Endothelial cell of umbilical vein (primary cell): ENCODE results near the gene ANGPTL4. TPM values are rescaled to one million over a fixed set of nuclear protein-coding genes. Genes with fewer than 3 reads are reported as not detected.

Source experiments
- BruUV-seq: library from RNA; stranded (reverse); fragments of 400-500 nt; replicated peaks from 2 replicates; lab custom pipeline; 2021; lab: Mats Ljungman, UMichigan
- CTCF ChIA-PET: fragments of 300-600, 350-600 bp; sonication (Branson Sonifier 250); formaldehyde crosslinking; loops from one replicate; lab custom pipeline; 2021; ENCODE audit warnings: antibody characterized with exemption, inconsistent platforms; lab: Charles Lee
- POLR2A ChIA-PET: fragments of 300-600, 350-600 bp; sonication (Branson Sonifier 250); formaldehyde crosslinking; loops from one replicate; lab custom pipeline; 2021; ENCODE audit warnings: antibody characterized with exemption, inconsistent platforms; lab: Charles Lee
- DNase-seq: peaks from one replicate; pipeline ENCODE4 v3.0.0-alpha.2; 2011; ENCODE audit warnings: low read depth, low spot score
- FAIRE-seq: peaks from 2 replicates; lab custom pipeline; 2011; peaks lifted over from hg19 to GRCh38; lab: Jason Lieb, UNC
- H2AFZ ChIP-seq: 2 replicates; pipeline ENCODE4 v1.6.0; 2012; ENCODE audit warnings: low read depth, low read length, control low read depth, inconsistent platforms
- H3K27ac ChIP-seq: 2 replicates; pipeline ENCODE4 v1.5.1; 2011; ENCODE audit warnings: low read depth, mild to moderate bottlenecking, control low read depth, low read length, moderate library complexity; ENCODE audit not compliant: insufficient read depth
- H3K27me3 ChIP-seq, 2 experiments: 2 replicates each; pipeline versions ENCODE4 v1.6.0 to v1.6.1; 2011; ENCODE audit warnings: low read length in 2 of 2, mixed read lengths in 1 of 2; ENCODE audit not compliant: control insufficient read depth in 2 of 2, insufficient read depth in 2 of 2
- H3K36me3 ChIP-seq, 2 experiments: 2 replicates in 1 of 2; 3 replicates in 1 of 2; pipeline ENCODE4 v1.5.1; 2011; ENCODE audit warnings: low read length in 2 of 2, mild to moderate bottlenecking in 1 of 2, moderate library complexity in 1 of 2; ENCODE audit not compliant: control insufficient read depth in 2 of 2, insufficient read depth in 2 of 2; ENCODE audit errors: extremely low read depth in 1 of 2
- H3K4me1 ChIP-seq: 3 replicates; pipeline ENCODE4 v1.5.1; 2011; ENCODE audit warnings: mild to moderate bottlenecking, low read length; ENCODE audit not compliant: control insufficient read depth, insufficient read depth; ENCODE audit errors: extremely low read depth
- H3K4me2 ChIP-seq: 2 replicates; pipeline ENCODE4 v1.6.1; 2011; ENCODE audit warnings: low read length, control low read depth, mixed read lengths; ENCODE audit not compliant: insufficient read depth
- H3K4me3 ChIP-seq, 3 experiments: fragments of 200-600 bp in 1 of 3; sonication (generic), shearing (Covaris generic) in 1 of 3; replicated peaks in 1 of 3; 2 replicates each; pipeline ENCODE4 v1.5.1; 2011 to 2016; ENCODE audit warnings: control low read depth in 3 of 3, low read length in 3 of 3, mild to moderate bottlenecking in 2 of 3, inconsistent platforms in 1 of 3, low read depth in 1 of 3, moderate library complexity in 1 of 3; ENCODE audit not compliant: insufficient read depth in 1 of 3
- H3K79me2 ChIP-seq: 2 replicates; pipeline ENCODE4 v1.6.0; 2012; ENCODE audit warnings: low read length, inconsistent platforms; ENCODE audit not compliant: control insufficient read depth, insufficient read depth
- H3K9ac ChIP-seq: replicated peaks from 2 replicates; pipeline ENCODE3; 2011; ENCODE audit warnings: low read length, control low read depth; ENCODE audit not compliant: insufficient read depth; ENCODE audit errors: extremely low read depth
- H3K9me1 ChIP-seq: replicated peaks from 3 replicates; pipeline ENCODE4 v1.6.0; 2011; ENCODE audit warnings: mild to moderate bottlenecking, low read length; ENCODE audit not compliant: control insufficient read depth, insufficient read depth; ENCODE audit errors: extremely low read depth
- H3K9me3 ChIP-seq: replicated peaks from 2 replicates; pipeline ENCODE4 v1.5.1; 2012; ENCODE audit warnings: low read length, inconsistent platforms; ENCODE audit not compliant: control insufficient read depth, insufficient read depth
- H4K20me1 ChIP-seq: replicated peaks from 2 replicates; pipeline ENCODE3; 2011; ENCODE audit warnings: mild to moderate bottlenecking, low read length; ENCODE audit not compliant: control insufficient read depth, insufficient read depth; ENCODE audit errors: extremely low read depth
- EZH2 ChIP-seq: IDR thresholded peaks from 2 replicates; pipeline ENCODE4 v1.6.1; 2012; ENCODE audit warnings: borderline replicate concordance, low read depth, mild to moderate bottlenecking, moderate library complexity, low read length, inconsistent platforms; ENCODE audit not compliant: severe bottlenecking
- FOS ChIP-seq: IDR thresholded peaks from 2 replicates; pipeline ENCODE4 v1.6.1; 2011; ENCODE audit warnings: mild to moderate bottlenecking, low read length, moderate library complexity, borderline replicate concordance; ENCODE audit not compliant: insufficient read depth
- GATA2 ChIP-seq: IDR thresholded peaks from 2 replicates; pipeline ENCODE4 v1.7.0; 2011; ENCODE audit warnings: low read depth, mild to moderate bottlenecking, moderate library complexity, mixed read lengths, low read length; ENCODE audit not compliant: insufficient read length, insufficient read depth
- JUN ChIP-seq: IDR thresholded peaks from 2 replicates; pipeline ENCODE4 v1.6.1; 2011; ENCODE audit warnings: borderline replicate concordance, low read depth; ENCODE audit not compliant: insufficient read length, insufficient read depth
- MYC ChIP-seq: IDR thresholded peaks from one replicate; pipeline ENCODE4 v1.6.1; 2011; ENCODE audit warnings: mild to moderate bottlenecking, low read depth, low read length
- POLR2A ChIP-seq: IDR thresholded peaks from 2 replicates; pipeline ENCODE4 v1.6.1; 2012; ENCODE audit warnings: low read depth, mild to moderate bottlenecking, control low read depth, low read length
- POLR2AphosphoS5 ChIP-seq: IDR thresholded peaks from 2 replicates; pipeline ENCODE4 v1.6.1; 2012; ENCODE audit warnings: low read depth, mild to moderate bottlenecking, control low read depth, low read length, moderate library complexity; ENCODE audit not compliant: insufficient read depth
- dilution Hi-C: fragments of 300-500 bp; cut with MboI; formaldehyde crosslinking; loops from one replicate; pipeline ENCODE4 v1.15.0; 2019; ENCODE audit warnings: low sequenced_read_pairs; ENCODE audit not compliant: extremely low pct_ligation_motif_present
- intact Hi-C: fragments of 100-400 bp; cut with micrococcal nuclease; formaldehyde crosslinking; loops from one replicate; pipeline ENCODE4 v1.10.0; 2022
- polyA plus RNA-seq, 4 experiments: library from polyadenylated mRNA; depleted of rRNA in 3 of 4; stranded (reverse) in 3 of 4; unstranded in 1 of 4; fragments of >200 nt; gene quantifications; 2 replicates each; pipeline versions ENCODE4 v1.2.1 to v1.2.3, GENCODE V29; 2011 to 2012; ENCODE audit warnings: missing spikeins in 1 of 4
- total RNA-seq: library from RNA; stranded (reverse); gene quantifications from 2 replicates; pipeline ENCODE4 v1.2.3, GENCODE V29; 2021
- TF ChIP-seq, protein P1 (sequence below), 2 donors: IDR thresholded peaks; 1 replicate in 1 of 2; 2 replicates in 1 of 2; pipeline ENCODE4 v1.5.1; 2011; ENCODE audit warnings: low read length in 2 of 2, mild to moderate bottlenecking in 2 of 2, moderate library complexity in 2 of 2, control low read depth in 1 of 2, inconsistent platforms in 1 of 2, low read depth in 1 of 2; ENCODE audit not compliant: insufficient read depth in 1 of 2; ENCODE audit errors: extremely low read depth in 1 of 2
- TF ChIP-seq, protein P2 (sequence below): IDR thresholded peaks from 2 replicates; pipeline ENCODE4 v1.6.1; 2011; ENCODE audit not compliant: insufficient read depth, insufficient read length

The ANGPTL4 gene
- total and polyA plus RNA-seq, 2 donors (not counting 3 experiments of a cell fraction or from before 2014, with no cell fraction given), result 3.9 to 14.1 TPM

DNA sequence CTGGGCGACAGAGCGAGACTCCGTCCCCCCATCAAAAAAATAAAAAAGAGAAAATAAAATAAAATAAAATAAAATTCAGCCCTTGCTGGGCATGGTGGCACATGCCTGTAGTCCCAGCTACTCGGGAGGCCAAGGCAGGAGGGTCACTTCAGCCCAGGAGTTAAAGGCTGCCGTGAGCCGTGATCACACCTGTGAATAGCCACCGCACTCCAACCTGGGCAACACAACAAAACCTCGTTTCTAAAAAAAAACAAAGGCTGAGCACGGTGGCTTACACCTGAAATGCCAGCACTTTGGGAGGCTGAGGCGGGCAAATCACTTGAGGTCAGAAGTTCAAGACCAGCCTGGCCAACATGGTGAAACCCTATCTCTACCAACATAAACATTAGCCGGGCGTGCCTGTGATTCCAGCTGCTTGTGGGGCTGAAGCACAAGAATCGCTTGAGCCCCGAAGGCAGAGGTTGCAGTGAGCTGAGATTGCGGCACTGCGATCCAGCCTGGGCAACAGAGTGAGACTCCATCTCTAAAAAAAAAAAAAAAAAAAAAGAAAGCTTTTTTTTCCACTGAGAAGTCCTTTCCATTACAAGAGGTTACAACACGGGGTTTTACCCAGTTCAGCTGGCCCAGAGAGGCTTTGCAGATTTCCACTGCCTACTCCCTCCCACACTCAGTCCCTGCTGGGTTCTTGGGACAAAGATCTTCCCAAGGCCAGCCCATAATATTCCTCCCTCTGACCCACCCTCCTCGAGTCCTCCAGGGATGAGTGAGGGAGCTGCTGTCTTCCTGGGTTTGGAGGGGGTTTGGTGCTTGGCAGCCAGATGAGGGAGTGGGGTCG, 6.4 kb downstream of the ANGPTL4 start:
- Histone ChIP-seq H3K9ac (no peak overlapping the region), H3K9me3 (no peaks in the 10 kb centered on the region), H3K27me3 (no peaks in the 10 kb centered on the region), H2AFZ (no peak overlapping the region), H3K4me2 (no peak overlapping the region), H3K27ac (no peak overlapping the region), H3K36me3 (peaks cover 0 to 13% of the 10 kb centered on the region in 2 experiments), H4K20me1 (no peaks in the 10 kb centered on the region), H3K79me2 (no peaks in the 10 kb centered on the region), H3K9me1 (no peaks in the 10 kb centered on the region), H3K4me1 (peaks cover 12% of the 10 kb centered on the region), H3K4me3 (no peak overlapping the region)
- DNase-seq (no peak), FAIRE-seq (no peak)
- no peak for TF ChIP-seq POLR2AphosphoS5
- no peak for TF ChIP-seq JUN
- TF ChIP-seq, protein P1, sequence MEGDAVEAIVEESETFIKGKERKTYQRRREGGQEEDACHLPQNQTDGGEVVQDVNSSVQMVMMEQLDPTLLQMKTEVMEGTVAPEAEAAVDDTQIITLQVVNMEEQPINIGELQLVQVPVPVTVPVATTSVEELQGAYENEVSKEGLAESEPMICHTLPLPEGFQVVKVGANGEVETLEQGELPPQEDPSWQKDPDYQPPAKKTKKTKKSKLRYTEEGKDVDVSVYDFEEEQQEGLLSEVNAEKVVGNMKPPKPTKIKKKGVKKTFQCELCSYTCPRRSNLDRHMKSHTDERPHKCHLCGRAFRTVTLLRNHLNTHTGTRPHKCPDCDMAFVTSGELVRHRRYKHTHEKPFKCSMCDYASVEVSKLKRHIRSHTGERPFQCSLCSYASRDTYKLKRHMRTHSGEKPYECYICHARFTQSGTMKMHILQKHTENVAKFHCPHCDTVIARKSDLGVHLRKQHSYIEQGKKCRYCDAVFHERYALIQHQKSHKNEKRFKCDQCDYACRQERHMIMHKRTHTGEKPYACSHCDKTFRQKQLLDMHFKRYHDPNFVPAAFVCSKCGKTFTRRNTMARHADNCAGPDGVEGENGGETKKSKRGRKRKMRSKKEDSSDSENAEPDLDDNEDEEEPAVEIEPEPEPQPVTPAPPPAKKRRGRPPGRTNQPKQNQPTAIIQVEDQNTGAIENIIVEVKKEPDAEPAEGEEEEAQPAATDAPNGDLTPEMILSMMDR (IDR thresholded peaks at IDR 0.05; ENCODE audit: extremely low read depth in 1 of 2, insufficient read depth in 1 of 2, low read depth in 1 of 2, low read length in 2 of 2), result no peak
- no peak for TF ChIP-seq MYC
- no peak for TF ChIP-seq EZH2
- TF ChIP-seq, protein P2, sequence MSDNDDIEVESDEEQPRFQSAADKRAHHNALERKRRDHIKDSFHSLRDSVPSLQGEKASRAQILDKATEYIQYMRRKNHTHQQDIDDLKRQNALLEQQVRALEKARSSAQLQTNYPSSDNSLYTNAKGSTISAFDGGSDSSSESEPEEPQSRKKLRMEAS, result no peak
- no peak for TF ChIP-seq GATA2
- no peak for TF ChIP-seq POLR2A
- TF ChIP-seq FOS, result no peak
- dilution Hi-C loops, result no loop called here
- intact Hi-C loops, result no loop called here
- no TSS peak for BruUV-seq
- CTCF ChIA-PET, result interaction anchor here (1.0 kb wide), 1 partner anchor 17 kb away, joined by 3 read pairs; no protein-coding TSS in a partner anchor
- POLR2A ChIA-PET, result no interaction called here
